Measurements from ENCODE around the gene LINC00237. TPM values are rescaled to one million over a fixed set of nuclear protein-coding genes. Genes with fewer than 3 reads are reported as not detected.
A peak's percentile ranks its signal among the peaks of the same experiment; 100 is the strongest.

LINC00237 gene
- total and polyA plus RNA-seq, 2 experiments from 2014 or later = 0.31 to 2.0 TPM

DNA sequence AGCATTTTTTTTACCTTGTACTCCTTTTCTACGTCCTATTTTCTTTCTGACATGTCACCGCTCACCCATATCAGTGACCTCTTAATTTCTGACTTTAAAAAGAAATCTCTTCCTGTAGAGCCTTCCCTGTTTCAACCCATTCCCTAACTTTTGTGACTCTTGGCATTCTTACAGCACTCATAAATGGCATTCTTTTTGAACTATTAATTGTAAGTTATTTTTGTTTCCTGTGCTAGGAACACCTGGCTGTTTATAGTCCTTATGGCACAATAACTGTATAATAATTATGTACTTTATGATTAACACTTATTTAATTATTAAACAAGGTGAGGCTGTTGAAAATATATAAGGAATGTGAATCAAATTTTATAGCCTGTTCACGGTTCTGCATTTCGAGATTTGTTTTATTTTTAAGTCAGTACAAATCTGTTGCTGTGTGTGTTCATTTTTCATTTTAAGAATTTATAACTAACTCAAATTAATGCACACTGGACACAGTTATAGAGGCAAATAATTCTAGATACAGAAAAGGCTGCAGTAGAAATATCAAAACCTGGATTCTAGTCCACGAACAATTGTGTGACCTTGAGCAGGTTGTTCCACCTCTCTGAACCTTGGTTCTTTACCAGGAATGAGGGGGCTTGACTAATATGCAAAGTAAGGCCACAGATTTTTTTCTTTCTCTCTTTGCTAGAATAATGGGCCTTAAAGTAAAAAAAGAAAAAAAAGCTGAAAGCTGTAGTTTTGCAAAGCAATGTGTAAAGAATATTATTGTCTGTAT lies 21.2 kb upstream of the LINC00237 start:
- TF ChIP-seq ZNF114 (CRISPR knock-in tag; IDR thresholded peaks at IDR 0.05) = no peak
- no peaks in the 10 kb centered on the region for H4K20me1 ChIP-seq (replicated peaks; ENCODE audit: insufficient read depth)
- Mint-ChIP-seq H3K27me3 (ENCODE audit: insufficient read depth, low read depth, poor library complexity) (peaks cover 5% of the 10 kb centered on the region), H3K9me3 (no peaks in the 10 kb centered on the region), H3K27ac (no peak overlapping the region), H3K4me1 (peaks cover 39% of the 10 kb centered on the region), H3K4me3 (peak overlapping the region; percentile 90), H3K36me3 (ENCODE audit: low read depth) (no peaks in the 10 kb centered on the region)
- H3K4me1 ChIP-seq (ENCODE audit: insufficient read depth) = peaks cover 65% of the 10 kb centered on the region
- peak overlapping the region; percentile 95 for H3K4me3 ChIP-seq
- ATAC-seq = no peak
- no peaks in the 10 kb centered on the region for H3K27me3 ChIP-seq (ENCODE audit: insufficient read depth)
- no peak overlapping the region for H2AFZ ChIP-seq
- H3K36me3 ChIP-seq (ENCODE audit: insufficient read depth) = peaks cover 1% of the 10 kb centered on the region; the same call in 1 of the 2 replicates
- no peaks in the 10 kb centered on the region for H3K9me2 ChIP-seq (ENCODE audit: insufficient read depth)
- DNase-seq (ENCODE audit: low spot score) = no peak
- peaks cover 47% of the 10 kb centered on the region for H3K79me2 ChIP-seq (replicated peaks; ENCODE audit: insufficient read depth)
- peak overlapping the region; percentile 98 for H3K4me2 ChIP-seq
- H3F3A ChIP-seq (replicated peaks; ENCODE audit: low read depth) = peaks cover 6% of the 10 kb centered on the region; the same call in 1 of the 2 replicates
- H3K27ac ChIP-seq (ENCODE audit: low read depth) = no peak overlapping the region

DNA sequence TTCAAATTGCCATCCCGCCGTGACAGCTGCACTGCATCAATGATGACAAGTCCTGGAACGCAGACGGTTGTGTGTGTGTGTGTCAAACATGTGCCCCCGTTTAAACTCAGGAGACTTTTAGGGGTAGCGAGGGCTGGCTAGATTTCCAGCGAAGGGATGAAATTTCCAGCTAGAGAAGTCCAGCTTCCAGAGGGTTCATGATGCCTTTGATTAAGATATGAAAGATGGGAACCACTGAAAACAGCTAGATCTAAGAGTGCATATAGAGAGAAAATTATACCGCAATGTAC lies 20.4 kb upstream of the LINC00237 start:
- TF ChIP-seq, protein P1, sequence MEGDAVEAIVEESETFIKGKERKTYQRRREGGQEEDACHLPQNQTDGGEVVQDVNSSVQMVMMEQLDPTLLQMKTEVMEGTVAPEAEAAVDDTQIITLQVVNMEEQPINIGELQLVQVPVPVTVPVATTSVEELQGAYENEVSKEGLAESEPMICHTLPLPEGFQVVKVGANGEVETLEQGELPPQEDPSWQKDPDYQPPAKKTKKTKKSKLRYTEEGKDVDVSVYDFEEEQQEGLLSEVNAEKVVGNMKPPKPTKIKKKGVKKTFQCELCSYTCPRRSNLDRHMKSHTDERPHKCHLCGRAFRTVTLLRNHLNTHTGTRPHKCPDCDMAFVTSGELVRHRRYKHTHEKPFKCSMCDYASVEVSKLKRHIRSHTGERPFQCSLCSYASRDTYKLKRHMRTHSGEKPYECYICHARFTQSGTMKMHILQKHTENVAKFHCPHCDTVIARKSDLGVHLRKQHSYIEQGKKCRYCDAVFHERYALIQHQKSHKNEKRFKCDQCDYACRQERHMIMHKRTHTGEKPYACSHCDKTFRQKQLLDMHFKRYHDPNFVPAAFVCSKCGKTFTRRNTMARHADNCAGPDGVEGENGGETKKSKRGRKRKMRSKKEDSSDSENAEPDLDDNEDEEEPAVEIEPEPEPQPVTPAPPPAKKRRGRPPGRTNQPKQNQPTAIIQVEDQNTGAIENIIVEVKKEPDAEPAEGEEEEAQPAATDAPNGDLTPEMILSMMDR (conservative IDR thresholded peaks at IDR 0.05; ENCODE audit: low read depth in 2 of 2) = no peak
- no peak for TF ChIP-seq JUNB (IDR thresholded peaks at IDR 0.05; ENCODE audit: unreplicated experiment)
- TF ChIP-seq NANOG (IDR thresholded peaks at IDR 0.05; ENCODE audit: borderline replicate concordance) = no peak
- TF ChIP-seq EZH2 (IDR thresholded peaks at IDR 0.05; ENCODE audit: low read depth, unreplicated experiment) = no peak
- TF ChIP-seq ZNF114 (CRISPR knock-in tag; IDR thresholded peaks at IDR 0.05) = no peak
- no peak for TF ChIP-seq POLR2AphosphoS5 (IDR thresholded peaks at IDR 0.05; ENCODE audit: low read depth)
- TF ChIP-seq EZH2phosphoT487 (IDR thresholded peaks at IDR 0.05; ENCODE audit: unreplicated experiment) = no peak
- TF ChIP-seq STAT1 (IDR thresholded peaks at IDR 0.05; ENCODE audit: unreplicated experiment) = no peak
- Histone ChIP-seq H3K79me2 (replicated peaks; ENCODE audit: insufficient read depth) (peaks cover 47% of the 10 kb centered on the region), H4K20me1 (replicated peaks; ENCODE audit: insufficient read depth) (no peaks in the 10 kb centered on the region), H3K4me3 (peak overlapping the region; percentile 95), H3K36me3 (ENCODE audit: insufficient read depth) (no peaks in the 10 kb centered on the region), H3F3A (replicated peaks; ENCODE audit: low read depth) (peaks cover 6% of the 10 kb centered on the region; the same call in 1 of the 2 replicates), H3K4me2 (peak overlapping the region; percentile 98), H3K27me3 (ENCODE audit: insufficient read depth) (no peaks in the 10 kb centered on the region), H3K27ac (ENCODE audit: low read depth) (peak overlapping the region; percentile 92), H3K4me1 (ENCODE audit: insufficient read depth) (peaks cover 58% of the 10 kb centered on the region), H3K9me2 (ENCODE audit: insufficient read depth) (no peaks in the 10 kb centered on the region), H2AFZ (peak overlapping the region; percentile 85)
- Mint-ChIP-seq H3K9me3 (no peaks in the 10 kb centered on the region), H3K4me1 (peaks cover 36% of the 10 kb centered on the region), H3K27ac (peak overlapping the region; percentile 45), H3K27me3 (ENCODE audit: insufficient read depth, low read depth, poor library complexity) (peaks cover 5% of the 10 kb centered on the region), H3K36me3 (ENCODE audit: low read depth) (no peaks in the 10 kb centered on the region), H3K4me3 (peak overlapping the region; percentile 90)
- ATAC-seq (no peak), DNase-seq (ENCODE audit: low spot score) (no peak)

All from GM23338 (cell line).